HG02884 (cell line): ENCODE results near the gene ADAM33.

Experiments used
- ATAC-seq: cut with Tn5 transposase; IDR thresholded peaks from one replicate; pipeline ENCODE4 v1.9.1; 2021; ENCODE audit warnings: mild to moderate bottlenecking, moderate library complexity; ENCODE audit not compliant: unreplicated experiment

The ADAM33 gene

GRCh38 chr20:3651204-3651962 is 30.4 kb downstream of the ADAM33 start:
- ATAC-seq, result no peak

GRCh38 chr20:3648951-3649350 is 32.9 kb downstream of the ADAM33 start:
- ATAC-seq, result no peak

GRCh38 chr20:3647473-3647872 is 34.3 kb downstream of the ADAM33 start:
- ATAC-seq, result no peak

GRCh38 chr20:3646651-3647050 is 35.2 kb downstream of the ADAM33 start:
- no peak for ATAC-seq

GRCh38 chr20:3646067-3646440 is 35.8 kb downstream of the ADAM33 start:
- ATAC-seq, result no peak

GRCh38 chr20:3645309-3646066 is 36.3 kb downstream of the ADAM33 start:
- ATAC-seq, result no peak

GRCh38 chr20:3640259-3640658 is 41.6 kb downstream of the ADAM33 start:
- ATAC-seq, result no peak

- ATAC-seq, result no peak
Observed at GRCh38 chr20:3635346-3635745, 46.5 kb downstream of the ADAM33 start.

GRCh38 chr20:3633913-3634478 is 47.8 kb downstream of the ADAM33 start:
- ATAC-seq, result no peak

GRCh38 chr20:3632311-3633004 is 49.4 kb downstream of the ADAM33 start:
- ATAC-seq, result no peak

GRCh38 chr20:3631534-3631933 is 50.3 kb downstream of the ADAM33 start:
- ATAC-seq, result no peak

GRCh38 chr20:3630429-3630828 is 51.4 kb downstream of the ADAM33 start:
- ATAC-seq, result no peak

- no peak for ATAC-seq
Observed at GRCh38 chr20:3629893-3630292, 51.9 kb downstream of the ADAM33 start.

GRCh38 chr20:3628502-3629314 is 53.1 kb downstream of the ADAM33 start:
- no peak for ATAC-seq

GRCh38 chr20:3627476-3627875 is 54.3 kb downstream of the ADAM33 start:
- no peak for ATAC-seq

GRCh38 chr20:3622406-3622805 is 59.4 kb downstream of the ADAM33 start:
- ATAC-seq, result no peak

- no peak for ATAC-seq
Observed at GRCh38 chr20:3621111-3621510, 60.7 kb downstream of the ADAM33 start.
